Spleen (tissue), 7 donors: ENCODE measurements around the gene BIRC6.

Experiments
- POLR2A ChIP-seq, 3 donors: fragments of 450-650 bp; IDR thresholded peaks; one replicate each; pipeline ENCODE4 v1.5.1; 2017; ENCODE audit warnings: antibody characterized with exemption in 3 of 3, mild to moderate bottlenecking in 1 of 3
- POLR2AphosphoS5 ChIP-seq, 3 donors: sonication (generic); formaldehyde crosslinking; IDR thresholded peaks; one replicate each; pipeline ENCODE4 v1.5.1; 2017; ENCODE audit warnings: antibody characterized with exemption in 3 of 3
- TF ChIP-seq, protein P1 (sequence below), 11 experiments: fragments of 200-600 bp in 7 of 11; fragments of 450-650 bp in 4 of 11; sonication (generic) in 4 of 11; IDR thresholded peaks in 8 of 11; conservative IDR thresholded peaks in 3 of 11; 1 replicate in 7 of 11; 2 replicates in 4 of 11; pipeline versions ENCODE4 v1.4.0 to v1.8.0; 2016 to 2021; ENCODE audit warnings: antibody characterized with exemption in 11 of 11, inconsistent platforms in 4 of 11, mild to moderate bottlenecking in 1 of 11
- donor health status: DM: no; HTN: no; CAD: no; lungs with moderate emphysema.
- donor health status: DM: no; HTN: no; CAD: no.
- donor health status: DM: no; HTN: no; CAD: no.

GRCh38 chr2:32375228-32375892, 18.5 kb downstream of the BIRC6 start:
- TF ChIP-seq, protein P1, sequence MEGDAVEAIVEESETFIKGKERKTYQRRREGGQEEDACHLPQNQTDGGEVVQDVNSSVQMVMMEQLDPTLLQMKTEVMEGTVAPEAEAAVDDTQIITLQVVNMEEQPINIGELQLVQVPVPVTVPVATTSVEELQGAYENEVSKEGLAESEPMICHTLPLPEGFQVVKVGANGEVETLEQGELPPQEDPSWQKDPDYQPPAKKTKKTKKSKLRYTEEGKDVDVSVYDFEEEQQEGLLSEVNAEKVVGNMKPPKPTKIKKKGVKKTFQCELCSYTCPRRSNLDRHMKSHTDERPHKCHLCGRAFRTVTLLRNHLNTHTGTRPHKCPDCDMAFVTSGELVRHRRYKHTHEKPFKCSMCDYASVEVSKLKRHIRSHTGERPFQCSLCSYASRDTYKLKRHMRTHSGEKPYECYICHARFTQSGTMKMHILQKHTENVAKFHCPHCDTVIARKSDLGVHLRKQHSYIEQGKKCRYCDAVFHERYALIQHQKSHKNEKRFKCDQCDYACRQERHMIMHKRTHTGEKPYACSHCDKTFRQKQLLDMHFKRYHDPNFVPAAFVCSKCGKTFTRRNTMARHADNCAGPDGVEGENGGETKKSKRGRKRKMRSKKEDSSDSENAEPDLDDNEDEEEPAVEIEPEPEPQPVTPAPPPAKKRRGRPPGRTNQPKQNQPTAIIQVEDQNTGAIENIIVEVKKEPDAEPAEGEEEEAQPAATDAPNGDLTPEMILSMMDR (IDR thresholded peaks at IDR 0.05 in 8 of 11, conservative IDR thresholded peaks at IDR 0.05 in 3 of 11) = no peak
- TF ChIP-seq POLR2A (IDR thresholded peaks at IDR 0.05) = no peak
- TF ChIP-seq POLR2AphosphoS5 (IDR thresholded peaks at IDR 0.05) = no peak
